ENCODE data around the gene TP53I13.

Gene TP53I13

DNA sequence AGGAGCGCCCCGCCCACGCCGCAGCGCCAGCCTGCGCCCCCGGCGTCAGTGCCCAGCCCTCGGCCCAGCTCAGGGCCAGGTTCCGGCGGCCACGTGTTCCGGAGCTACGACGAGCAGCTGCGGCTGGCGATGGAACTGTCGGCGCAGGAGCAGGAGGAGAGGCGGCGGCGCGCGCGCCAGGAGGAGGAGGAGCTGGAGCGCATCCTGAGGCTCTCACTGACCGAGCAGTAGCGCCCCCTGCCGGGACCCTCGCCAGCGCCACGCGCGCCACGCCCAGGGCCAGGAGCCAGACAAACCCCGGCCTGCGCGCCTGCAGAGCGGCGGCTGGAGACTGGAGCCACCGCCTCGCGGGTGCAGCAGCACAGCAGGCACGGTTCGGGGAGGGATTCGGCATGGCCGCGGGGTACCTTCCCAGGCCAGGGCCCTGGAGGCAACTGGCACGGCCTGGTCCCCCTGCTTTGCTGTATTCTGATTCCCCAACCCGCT is 44.9 kb downstream of the TP53I13 start:
- TF ChIP-seq ARNTL (CRISPR knock-in tag; IDR thresholded peaks at IDR 0.05; ENCODE audit: borderline replicate concordance, low read depth), result no peak
- no peak for TF ChIP-seq PPARA (CRISPR knock-in tag; IDR thresholded peaks at IDR 0.05; ENCODE audit: borderline replicate concordance)
- no peak for TF ChIP-seq RARB (CRISPR knock-in tag; IDR thresholded peaks at IDR 0.05)
- no peak for TF ChIP-seq ISL1 (CRISPR knock-in tag; IDR thresholded peaks at IDR 0.05)
- TF ChIP-seq, protein P1, sequence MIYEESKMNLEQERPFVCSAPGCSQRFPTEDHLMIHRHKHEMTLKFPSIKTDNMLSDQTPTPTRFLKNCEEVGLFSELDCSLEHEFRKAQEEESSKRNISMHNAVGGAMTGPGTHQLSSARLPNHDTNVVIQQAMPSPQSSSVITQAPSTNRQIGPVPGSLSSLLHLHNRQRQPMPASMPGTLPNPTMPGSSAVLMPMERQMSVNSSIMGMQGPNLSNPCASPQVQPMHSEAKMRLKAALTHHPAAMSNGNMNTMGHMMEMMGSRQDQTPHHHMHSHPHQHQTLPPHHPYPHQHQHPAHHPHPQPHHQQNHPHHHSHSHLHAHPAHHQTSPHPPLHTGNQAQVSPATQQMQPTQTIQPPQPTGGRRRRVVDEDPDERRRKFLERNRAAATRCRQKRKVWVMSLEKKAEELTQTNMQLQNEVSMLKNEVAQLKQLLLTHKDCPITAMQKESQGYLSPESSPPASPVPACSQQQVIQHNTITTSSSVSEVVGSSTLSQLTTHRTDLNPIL (CRISPR knock-in tag; IDR thresholded peaks at IDR 0.05; ENCODE audit: low read depth), result no peak
- no peak for TF ChIP-seq ESRRG (CRISPR knock-in tag; IDR thresholded peaks at IDR 0.05)
- TF ChIP-seq, protein P2, sequence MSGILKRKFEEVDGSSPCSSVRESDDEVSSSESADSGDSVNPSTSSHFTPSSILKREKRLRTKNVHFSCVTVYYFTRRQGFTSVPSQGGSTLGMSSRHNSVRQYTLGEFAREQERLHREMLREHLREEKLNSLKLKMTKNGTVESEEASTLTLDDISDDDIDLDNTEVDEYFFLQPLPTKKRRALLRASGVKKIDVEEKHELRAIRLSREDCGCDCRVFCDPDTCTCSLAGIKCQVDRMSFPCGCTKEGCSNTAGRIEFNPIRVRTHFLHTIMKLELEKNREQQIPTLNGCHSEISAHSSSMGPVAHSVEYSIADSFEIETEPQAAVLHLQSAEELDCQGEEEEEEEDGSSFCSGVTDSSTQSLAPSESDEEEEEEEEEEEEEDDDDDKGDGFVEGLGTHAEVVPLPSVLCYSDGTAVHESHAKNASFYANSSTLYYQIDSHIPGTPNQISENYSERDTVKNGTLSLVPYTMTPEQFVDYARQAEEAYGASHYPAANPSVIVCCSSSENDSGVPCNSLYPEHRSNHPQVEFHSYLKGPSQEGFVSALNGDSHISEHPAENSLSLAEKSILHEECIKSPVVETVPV (CRISPR knock-in tag; IDR thresholded peaks at IDR 0.05), result no peak
- TF ChIP-seq CSDC2 (CRISPR knock-in tag; IDR thresholded peaks at IDR 0.05), result no peak
- TF ChIP-seq, protein P3, sequence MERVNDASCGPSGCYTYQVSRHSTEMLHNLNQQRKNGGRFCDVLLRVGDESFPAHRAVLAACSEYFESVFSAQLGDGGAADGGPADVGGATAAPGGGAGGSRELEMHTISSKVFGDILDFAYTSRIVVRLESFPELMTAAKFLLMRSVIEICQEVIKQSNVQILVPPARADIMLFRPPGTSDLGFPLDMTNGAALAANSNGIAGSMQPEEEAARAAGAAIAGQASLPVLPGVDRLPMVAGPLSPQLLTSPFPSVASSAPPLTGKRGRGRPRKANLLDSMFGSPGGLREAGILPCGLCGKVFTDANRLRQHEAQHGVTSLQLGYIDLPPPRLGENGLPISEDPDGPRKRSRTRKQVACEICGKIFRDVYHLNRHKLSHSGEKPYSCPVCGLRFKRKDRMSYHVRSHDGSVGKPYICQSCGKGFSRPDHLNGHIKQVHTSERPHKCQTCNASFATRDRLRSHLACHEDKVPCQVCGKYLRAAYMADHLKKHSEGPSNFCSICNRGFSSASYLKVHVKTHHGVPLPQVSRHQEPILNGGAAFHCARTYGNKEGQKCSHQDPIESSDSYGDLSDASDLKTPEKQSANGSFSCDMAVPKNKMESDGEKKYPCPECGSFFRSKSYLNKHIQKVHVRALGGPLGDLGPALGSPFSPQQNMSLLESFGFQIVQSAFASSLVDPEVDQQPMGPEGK (CRISPR knock-in tag; IDR thresholded peaks at IDR 0.05; ENCODE audit: borderline replicate concordance), result no peak
- TF ChIP-seq ZNF8 (CRISPR knock-in tag; IDR thresholded peaks at IDR 0.05), result no peak
- no peak for TF ChIP-seq TOX (CRISPR knock-in tag; IDR thresholded peaks at IDR 0.05; ENCODE audit: borderline replicate concordance)
- TF ChIP-seq, protein P4, sequence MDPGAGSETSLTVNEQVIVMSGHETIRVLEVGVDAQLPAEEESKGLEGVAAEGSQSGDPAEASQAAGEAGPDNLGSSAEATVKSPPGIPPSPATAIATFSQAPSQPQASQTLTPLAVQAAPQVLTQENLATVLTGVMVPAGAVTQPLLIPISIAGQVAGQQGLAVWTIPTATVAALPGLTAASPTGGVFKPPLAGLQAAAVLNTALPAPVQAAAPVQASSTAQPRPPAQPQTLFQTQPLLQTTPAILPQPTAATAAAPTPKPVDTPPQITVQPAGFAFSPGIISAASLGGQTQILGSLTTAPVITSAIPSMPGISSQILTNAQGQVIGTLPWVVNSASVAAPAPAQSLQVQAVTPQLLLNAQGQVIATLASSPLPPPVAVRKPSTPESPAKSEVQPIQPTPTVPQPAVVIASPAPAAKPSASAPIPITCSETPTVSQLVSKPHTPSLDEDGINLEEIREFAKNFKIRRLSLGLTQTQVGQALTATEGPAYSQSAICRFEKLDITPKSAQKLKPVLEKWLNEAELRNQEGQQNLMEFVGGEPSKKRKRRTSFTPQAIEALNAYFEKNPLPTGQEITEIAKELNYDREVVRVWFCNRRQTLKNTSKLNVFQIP (CRISPR knock-in tag; IDR thresholded peaks at IDR 0.05; ENCODE audit: borderline replicate concordance, low read depth), result no peak
- TF ChIP-seq ZNF70 (CRISPR knock-in tag; IDR thresholded peaks at IDR 0.05), result no peak
- no peak for TF ChIP-seq BACH2 (CRISPR knock-in tag; IDR thresholded peaks at IDR 0.05; ENCODE audit: borderline replicate concordance)
- no peak for TF ChIP-seq OSR1 (CRISPR knock-in tag; IDR thresholded peaks at IDR 0.05)
- ATAC-seq, result no peak

DNA sequence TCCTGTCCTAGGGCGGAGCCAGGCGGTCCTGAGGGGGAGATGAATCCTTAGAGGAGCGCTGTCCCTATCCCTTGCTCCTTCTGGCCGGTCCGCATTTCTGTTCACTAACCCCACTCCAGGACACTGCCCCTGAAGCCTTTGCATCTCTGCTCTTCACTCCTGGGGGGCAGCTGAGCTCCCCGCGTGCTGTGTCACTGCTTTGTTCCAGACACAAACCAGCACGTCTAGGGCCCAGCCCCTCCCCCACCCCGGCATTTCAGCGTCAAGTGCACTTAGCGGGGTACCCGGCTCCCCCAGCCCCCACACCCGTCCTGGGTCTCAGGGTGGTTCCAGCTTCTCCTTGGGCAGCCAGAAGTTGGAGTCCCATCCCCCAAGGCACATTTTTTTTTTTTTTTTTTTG is 45.4 kb downstream of the TP53I13 start:
- no peak for ATAC-seq
- no peak for TF ChIP-seq OSR1 (CRISPR knock-in tag; IDR thresholded peaks at IDR 0.05)
- TF ChIP-seq, protein P2 (CRISPR knock-in tag; IDR thresholded peaks at IDR 0.05), result no peak
- TF ChIP-seq, protein P4 (CRISPR knock-in tag; IDR thresholded peaks at IDR 0.05; ENCODE audit: borderline replicate concordance, low read depth), result no peak
- TF ChIP-seq, protein P3 (CRISPR knock-in tag; IDR thresholded peaks at IDR 0.05; ENCODE audit: borderline replicate concordance), result no peak
- no peak for TF ChIP-seq PPARA (CRISPR knock-in tag; IDR thresholded peaks at IDR 0.05; ENCODE audit: borderline replicate concordance)
- TF ChIP-seq, protein P1 (CRISPR knock-in tag; IDR thresholded peaks at IDR 0.05; ENCODE audit: low read depth), result no peak
- TF ChIP-seq GLIS3 (CRISPR knock-in tag; IDR thresholded peaks at IDR 0.05), result no peak
- TF ChIP-seq ISL1 (CRISPR knock-in tag; IDR thresholded peaks at IDR 0.05), result no peak

Measured in SK-N-SH treated with all-trans-retinoic acid at 6 μM for 48 hours (cell line).